Neural crest cell (in vitro differentiated cells): ENCODE data around the gene SLC66A3. TPM values are rescaled to one million over a fixed set of nuclear protein-coding genes. Genes with fewer than 3 reads are reported as not detected.

Experiments
- DNase-seq: peaks from one replicate; pipeline ENCODE4 v3.0.0; 2021; ENCODE audit warnings: low read depth, mixed read lengths, low spot score
- H3K27ac Mint-ChIP-seq: one replicate; pipeline ENCODE4 v1.8.0; 2021; ENCODE audit warnings: mild to moderate bottlenecking, mixed read lengths; ENCODE audit not compliant: unreplicated experiment
- H3K27me3 Mint-ChIP-seq: 2 replicates; pipeline ENCODE4 v1.8.0; 2021; ENCODE audit warnings: low read depth, mild to moderate bottlenecking, mixed read lengths
- H3K36me3 Mint-ChIP-seq: 2 replicates; pipeline ENCODE4 v1.8.0; 2021; ENCODE audit warnings: low read depth, mild to moderate bottlenecking, mixed read lengths
- H3K4me1 Mint-ChIP-seq: 2 replicates; pipeline ENCODE4 v1.8.0; 2021; ENCODE audit warnings: mixed read lengths
- H3K4me3 Mint-ChIP-seq: one replicate; pipeline ENCODE4 v1.8.0; 2021; ENCODE audit warnings: mild to moderate bottlenecking, mixed read lengths
- H3K9me3 Mint-ChIP-seq: 2 replicates; pipeline ENCODE4 v1.8.0; 2021; ENCODE audit warnings: mixed read lengths
- CTCF ChIP-seq: fragments of 200-600 bp; sonication (generic); conservative IDR thresholded peaks from 2 replicates; pipeline ENCODE4 v1.5.0; 2021; ENCODE audit warnings: antibody characterized with exemption, mild to moderate bottlenecking
- total RNA-seq: library from RNA; stranded (reverse); gene quantifications from 2 replicates; pipeline ENCODE4 v1.2.1, GENCODE V29; 2021

Gene SLC66A3
- total RNA-seq, 1 donor from 2014 or later = 5.1 TPM

- H3K9me3 Mint-ChIP-seq = no peaks in the 10 kb centered on the region
- no peak for DNase-seq
- no peaks in the 10 kb centered on the region for H3K36me3 Mint-ChIP-seq
- H3K27ac Mint-ChIP-seq = peak overlapping the region; percentile 73
- H3K4me3 Mint-ChIP-seq = peak overlapping the region; percentile 83
- H3K4me1 Mint-ChIP-seq = peaks cover 18% of the 10 kb centered on the region
- H3K27me3 Mint-ChIP-seq = no peaks in the 10 kb centered on the region
- no peak for TF ChIP-seq CTCF
Measured at GRCh38 chr2:11132036-11132671, 23.1 kb upstream of the SLC66A3 start.

GRCh38 chr2:11133238-11133935 lies 21.9 kb upstream of the SLC66A3 start:
- no peak for TF ChIP-seq CTCF
- Mint-ChIP-seq H3K27ac (peak overlapping the region; percentile 96), H3K27me3 (no peaks in the 10 kb centered on the region), H3K9me3 (no peaks in the 10 kb centered on the region), H3K4me3 (peak overlapping the region; percentile 83), H3K36me3 (no peaks in the 10 kb centered on the region), H3K4me1 (peaks cover 18% of the 10 kb centered on the region)
- no peak for DNase-seq

GRCh38 chr2:11133936-11134320 lies 21.3 kb upstream of the SLC66A3 start:
- Mint-ChIP-seq H3K4me3 (no peak overlapping the region), H3K27ac (no peak overlapping the region)

GRCh38 chr2:11134349-11134748 lies 20.9 kb upstream of the SLC66A3 start:
- H3K27me3 Mint-ChIP-seq = no peaks in the 10 kb centered on the region
- TF ChIP-seq CTCF = no peak
- no peak overlapping the region for H3K27ac Mint-ChIP-seq
- peak overlapping the region; percentile 19 for H3K4me3 Mint-ChIP-seq
- no peaks in the 10 kb centered on the region for H3K9me3 Mint-ChIP-seq
- H3K4me1 Mint-ChIP-seq = peaks cover 18% of the 10 kb centered on the region
- no peak for DNase-seq
- H3K36me3 Mint-ChIP-seq = no peaks in the 10 kb centered on the region

More at GRCh38 chr2:11133936-11134320, 21.3 kb upstream of the SLC66A3 start:
- Mint-ChIP-seq H3K36me3 (no peaks in the 10 kb centered on the region), H3K27me3 (no peaks in the 10 kb centered on the region), H3K9me3 (no peaks in the 10 kb centered on the region), H3K4me1 (peaks cover 18% of the 10 kb centered on the region)
- TF ChIP-seq CTCF = no peak
- DNase-seq = no peak

GRCh38 chr2:11140492-11140891 lies 14.8 kb upstream of the SLC66A3 start:
- Mint-ChIP-seq H3K4me3 (no peak overlapping the region), H3K27ac (no peak overlapping the region), H3K36me3 (no peaks in the 10 kb centered on the region), H3K27me3 (peaks cover 17% of the 10 kb centered on the region), H3K4me1 (no peaks in the 10 kb centered on the region), H3K9me3 (no peaks in the 10 kb centered on the region)
- TF ChIP-seq CTCF = no peak
- no peak for DNase-seq
